ENCODE results near the gene FAM237A.

DNA sequence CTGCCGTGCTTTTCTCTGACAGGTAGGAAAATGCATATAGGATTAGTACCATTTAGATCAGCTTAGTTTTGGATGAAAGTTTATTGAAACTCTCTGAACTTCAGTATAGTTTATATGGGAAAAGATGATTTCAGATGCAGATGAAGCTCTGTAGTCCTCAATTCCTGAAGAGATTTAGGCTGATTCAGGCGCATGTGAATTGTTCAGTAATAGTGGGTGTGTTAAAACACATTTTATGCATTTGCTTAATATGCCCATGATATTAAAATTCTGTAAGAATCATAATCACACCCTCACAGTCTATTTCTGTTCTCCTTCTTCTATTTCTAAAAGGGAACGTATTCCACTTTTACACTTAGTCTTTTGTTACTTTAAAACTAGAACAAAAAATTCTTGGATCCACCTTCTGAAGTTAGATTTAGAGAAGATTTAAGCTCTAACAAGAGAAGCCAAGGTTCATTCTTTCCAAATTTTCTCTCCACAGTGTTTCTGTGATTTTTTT, 44.5 kb upstream of the FAM237A start:
- no peak for TF ChIP-seq POLR2A (IDR thresholded peaks at IDR 0.05)
- TF ChIP-seq, protein P1, sequence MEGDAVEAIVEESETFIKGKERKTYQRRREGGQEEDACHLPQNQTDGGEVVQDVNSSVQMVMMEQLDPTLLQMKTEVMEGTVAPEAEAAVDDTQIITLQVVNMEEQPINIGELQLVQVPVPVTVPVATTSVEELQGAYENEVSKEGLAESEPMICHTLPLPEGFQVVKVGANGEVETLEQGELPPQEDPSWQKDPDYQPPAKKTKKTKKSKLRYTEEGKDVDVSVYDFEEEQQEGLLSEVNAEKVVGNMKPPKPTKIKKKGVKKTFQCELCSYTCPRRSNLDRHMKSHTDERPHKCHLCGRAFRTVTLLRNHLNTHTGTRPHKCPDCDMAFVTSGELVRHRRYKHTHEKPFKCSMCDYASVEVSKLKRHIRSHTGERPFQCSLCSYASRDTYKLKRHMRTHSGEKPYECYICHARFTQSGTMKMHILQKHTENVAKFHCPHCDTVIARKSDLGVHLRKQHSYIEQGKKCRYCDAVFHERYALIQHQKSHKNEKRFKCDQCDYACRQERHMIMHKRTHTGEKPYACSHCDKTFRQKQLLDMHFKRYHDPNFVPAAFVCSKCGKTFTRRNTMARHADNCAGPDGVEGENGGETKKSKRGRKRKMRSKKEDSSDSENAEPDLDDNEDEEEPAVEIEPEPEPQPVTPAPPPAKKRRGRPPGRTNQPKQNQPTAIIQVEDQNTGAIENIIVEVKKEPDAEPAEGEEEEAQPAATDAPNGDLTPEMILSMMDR (IDR thresholded peaks at IDR 0.05) = no peak

Measured in esophagus squamous epithelium (tissue), 4 donors.